K562 (cell line): Measurements from ENCODE around the gene MRPS10. TPM values are rescaled to one million over a fixed set of nuclear protein-coding genes. Genes with fewer than 3 reads are reported as not detected.

Experiments
- ASH1L ChIP-seq: fragments of 450-650 bp; IDR thresholded peaks from 2 replicates; pipeline ENCODE4 v1.6.1; 2018; ENCODE audit warnings: borderline replicate concordance, mild to moderate bottlenecking, low read depth; ENCODE audit not compliant: partially characterized antibody
- C11orf30 ChIP-seq: fragments of 450-650 bp; IDR thresholded peaks from 2 replicates; pipeline ENCODE4 v1.6.1; 2016; ENCODE audit warnings: low read depth, mild to moderate bottlenecking
- CTBP1 ChIP-seq: fragments of 450-650 bp; IDR thresholded peaks from 2 replicates; pipeline ENCODE4 v1.6.1; 2016; ENCODE audit warnings: borderline replicate concordance
- GATA2 ChIP-seq: sonication (generic); formaldehyde crosslinking; IDR thresholded peaks from 2 replicates; pipeline ENCODE4 v1.4.0; 2020; ENCODE audit warnings: mild to moderate bottlenecking, missing genetic modification reagents
- JUN ChIP-seq, 2 experiments: sonication (generic) in 1 of 2; formaldehyde crosslinking in 1 of 2; IDR thresholded peaks; 2 replicates each; pipeline versions ENCODE4 v1.6.1 to v1.8.0; 2012 to 2022; ENCODE audit warnings: borderline replicate concordance in 2 of 2, mild to moderate bottlenecking in 2 of 2, improper control_type of control experiment in 1 of 2, low read depth in 1 of 2, low read length in 1 of 2, missing genetic modification reagents in 1 of 2
- RBM34 ChIP-seq: fragments of 200-400 bp; formaldehyde crosslinking; IDR thresholded peaks from 2 replicates; pipeline ENCODE4 v1.6.1; 2018; ENCODE audit warnings: low read length, borderline replicate concordance; ENCODE audit not compliant: insufficient read depth
- TBL1XR1 ChIP-seq, 2 experiments: IDR thresholded peaks; 2 replicates each; pipeline ENCODE4 v1.6.1; 2012; ENCODE audit warnings: improper control_type of control experiment in 2 of 2, low read length in 2 of 2, mild to moderate bottlenecking in 1 of 2
- ZNF140 ChIP-seq: fragments of 250-450 bp; sonication (Bioruptor Pico); IDR thresholded peaks from 2 replicates; pipeline ENCODE4 v1.8.0; 2021; ENCODE audit warnings: moderate library complexity, mild to moderate bottlenecking, inconsistent platforms
- ZNF174 ChIP-seq: fragments of 250-450 bp; sonication (Bioruptor Pico); IDR thresholded peaks from 2 replicates; pipeline ENCODE4 v1.4.0; 2020; ENCODE audit warnings: mild to moderate bottlenecking
- ZNF830 ChIP-seq: fragments of 250-450 bp; sonication (Bioruptor Pico); IDR thresholded peaks from 2 replicates; pipeline ENCODE4 v1.5.0; 2021; ENCODE audit warnings: mild to moderate bottlenecking
- polyA plus RNA-seq, 8 experiments: library from polyadenylated mRNA; depleted of rRNA in 4 of 8; stranded (reverse) in 5 of 8; unstranded in 3 of 8; fragments of >200 nt; fragmentation: Nextera tagmentation in 2 of 8; fragmentation: Illumina TruSeq in 1 of 8; extraction: Ambion mirVana in 2 of 8; extraction: Trizol in 1 of 8; gene quantifications; 2 replicates each; pipeline versions ENCODE4 v1.2.1 to v1.2.3, GENCODE V29; 2011 to 2014; ENCODE audit warnings: inconsistent platforms in 1 of 8, missing spikeins in 1 of 8
- total RNA-seq, 7 experiments: library from RNA; depleted of rRNA in 6 of 7; stranded (reverse); fragments of >200 nt in 6 of 7; fragmentation: Illumina TruSeq in 2 of 7; extraction: Trizol in 2 of 7; gene quantifications; 2 replicates each; pipeline versions ENCODE4 v1.2.1 to v1.2.3, GENCODE V29; 2011 to 2021; ENCODE audit warnings: low replicate concordance in 1 of 7
- TF ChIP-seq, protein P1 (sequence below): IDR thresholded peaks from 3 replicates; pipeline ENCODE4 v1.6.1; 2011; ENCODE audit warnings: borderline replicate concordance, mild to moderate bottlenecking; ENCODE audit not compliant: insufficient read length, insufficient read depth
- TF ChIP-seq, protein P2 (sequence below): sonication (generic); formaldehyde crosslinking; IDR thresholded peaks from 2 replicates; pipeline ENCODE4 v1.9.0; 2022; ENCODE audit warnings: mild to moderate bottlenecking, missing genetic modification reagents
- TF ChIP-seq, protein P3 (sequence below): fragments of 250-450 bp; sonication (Bioruptor Pico); IDR thresholded peaks from 2 replicates; pipeline ENCODE4 v1.4.0; 2020
- TF ChIP-seq, protein P4 (sequence below): sonication (generic); formaldehyde crosslinking; IDR thresholded peaks from 2 replicates; pipeline ENCODE4 v1.8.1; 2023; ENCODE audit warnings: mild to moderate bottlenecking, missing genetic modification reagents
- TF ChIP-seq, protein P5 (sequence below): fragments of 150-350 bp; conservative IDR thresholded peaks from 2 replicates; pipeline ENCODE4 v1.6.1; 2014; ENCODE audit warnings: low read length
- TF ChIP-seq, protein P6 (sequence below): fragments of 150-350 bp; IDR thresholded peaks from 2 replicates; pipeline ENCODE4 v1.6.1; 2014; ENCODE audit warnings: low read depth, mild to moderate bottlenecking, low read length, borderline replicate concordance

The MRPS10 gene
- total and polyA plus RNA-seq, 9 of the 15 experiments (the other 6 are each of a cell fraction or from before 2014, with no cell fraction given), result 48.6 to 166 (median 93.7) TPM

DNA sequence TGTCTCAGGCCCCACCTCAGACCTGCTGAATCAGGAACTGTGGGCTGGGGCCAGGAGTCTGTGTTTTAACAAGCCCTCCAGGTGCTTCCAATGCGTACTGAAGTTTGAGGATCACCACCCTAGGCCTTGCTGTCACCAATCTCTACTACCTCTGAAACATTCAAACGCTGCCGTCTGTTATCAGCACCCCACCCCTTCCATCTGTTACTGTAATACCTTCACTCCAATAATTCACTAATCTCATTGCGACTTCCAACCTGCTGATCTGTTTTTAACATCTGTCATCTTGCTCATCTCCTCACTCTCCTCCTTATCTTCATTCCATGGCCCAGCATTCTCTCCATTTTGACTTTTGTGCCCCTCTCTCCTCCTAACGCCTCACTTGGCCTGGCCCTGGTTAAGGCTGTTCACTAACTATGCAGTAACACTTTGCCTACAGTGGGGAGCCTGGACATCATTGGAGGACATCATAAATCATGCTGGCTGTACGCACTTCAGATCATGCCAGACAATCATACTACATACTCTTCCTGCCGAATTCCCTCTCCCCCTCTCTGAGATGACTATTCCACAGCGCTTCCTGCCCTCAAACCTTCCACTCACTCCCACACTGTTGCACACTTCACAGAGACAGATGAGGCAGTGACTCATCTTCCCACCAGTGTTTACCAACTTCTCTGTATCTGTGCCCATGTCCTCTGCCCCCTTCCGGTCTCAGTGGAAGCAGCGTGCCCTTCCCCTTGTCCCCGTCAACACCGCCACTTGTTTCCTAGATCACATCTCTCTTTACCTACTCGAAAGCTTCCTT is 19.9 kb downstream of the MRPS10 start (continued):
- TF ChIP-seq, protein P1, sequence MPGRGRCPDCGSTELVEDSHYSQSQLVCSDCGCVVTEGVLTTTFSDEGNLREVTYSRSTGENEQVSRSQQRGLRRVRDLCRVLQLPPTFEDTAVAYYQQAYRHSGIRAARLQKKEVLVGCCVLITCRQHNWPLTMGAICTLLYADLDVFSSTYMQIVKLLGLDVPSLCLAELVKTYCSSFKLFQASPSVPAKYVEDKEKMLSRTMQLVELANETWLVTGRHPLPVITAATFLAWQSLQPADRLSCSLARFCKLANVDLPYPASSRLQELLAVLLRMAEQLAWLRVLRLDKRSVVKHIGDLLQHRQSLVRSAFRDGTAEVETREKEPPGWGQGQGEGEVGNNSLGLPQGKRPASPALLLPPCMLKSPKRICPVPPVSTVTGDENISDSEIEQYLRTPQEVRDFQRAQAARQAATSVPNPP, result no peak
- no peak for TF ChIP-seq ZNF174 (CRISPR knock-in tag)
- peak; percentile 97 for TF ChIP-seq GATA2 (CRISPR knock-in tag)
- TF ChIP-seq RBM34, result no peak
- TF ChIP-seq ASH1L, result peak; percentile 13
- no peak for TF ChIP-seq ZNF830
- peak; percentile 76 for TF ChIP-seq C11orf30
- TF ChIP-seq, protein P2, sequence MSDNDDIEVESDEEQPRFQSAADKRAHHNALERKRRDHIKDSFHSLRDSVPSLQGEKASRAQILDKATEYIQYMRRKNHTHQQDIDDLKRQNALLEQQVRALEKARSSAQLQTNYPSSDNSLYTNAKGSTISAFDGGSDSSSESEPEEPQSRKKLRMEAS (CRISPR knock-in tag), result peak; percentile 40; the same call in 1 of the 2 replicates
- TF ChIP-seq ZNF140, result no peak
- TF ChIP-seq CTBP1, result peak; percentile 99
- TF ChIP-seq, protein P3, sequence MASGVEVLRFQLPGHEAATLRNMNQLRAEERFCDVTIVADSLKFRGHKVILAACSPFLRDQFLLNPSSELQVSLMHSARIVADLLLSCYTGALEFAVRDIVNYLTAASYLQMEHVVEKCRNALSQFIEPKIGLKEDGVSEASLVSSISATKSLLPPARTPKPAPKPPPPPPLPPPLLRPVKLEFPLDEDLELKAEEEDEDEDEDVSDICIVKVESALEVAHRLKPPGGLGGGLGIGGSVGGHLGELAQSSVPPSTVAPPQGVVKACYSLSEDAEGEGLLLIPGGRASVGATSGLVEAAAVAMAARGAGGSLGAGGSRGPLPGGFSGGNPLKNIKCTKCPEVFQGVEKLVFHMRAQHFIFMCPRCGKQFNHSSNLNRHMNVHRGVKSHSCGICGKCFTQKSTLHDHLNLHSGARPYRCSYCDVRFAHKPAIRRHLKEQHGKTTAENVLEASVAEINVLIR, result no peak
- TF ChIP-seq JUN (IDR thresholded peaks at IDR 0.05; ENCODE audit: borderline replicate concordance, low read depth, low read length), result peak; percentile 92
- TF ChIP-seq JUN (CRISPR knock-in tag; IDR thresholded peaks at IDR 0.05; ENCODE audit: borderline replicate concordance), result no peak; the same call in 1 of the 2 replicates
- TF ChIP-seq, protein P4, sequence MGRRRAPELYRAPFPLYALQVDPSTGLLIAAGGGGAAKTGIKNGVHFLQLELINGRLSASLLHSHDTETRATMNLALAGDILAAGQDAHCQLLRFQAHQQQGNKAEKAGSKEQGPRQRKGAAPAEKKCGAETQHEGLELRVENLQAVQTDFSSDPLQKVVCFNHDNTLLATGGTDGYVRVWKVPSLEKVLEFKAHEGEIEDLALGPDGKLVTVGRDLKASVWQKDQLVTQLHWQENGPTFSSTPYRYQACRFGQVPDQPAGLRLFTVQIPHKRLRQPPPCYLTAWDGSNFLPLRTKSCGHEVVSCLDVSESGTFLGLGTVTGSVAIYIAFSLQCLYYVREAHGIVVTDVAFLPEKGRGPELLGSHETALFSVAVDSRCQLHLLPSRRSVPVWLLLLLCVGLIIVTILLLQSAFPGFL (CRISPR knock-in tag), result no peak
- peak; percentile 72 to 91; a peak in 3 of 4 replicates for TF ChIP-seq TBL1XR1 (IDR thresholded peaks at IDR 0.05; ENCODE audit: low read length in 2 of 2)
- TF ChIP-seq, protein P5, sequence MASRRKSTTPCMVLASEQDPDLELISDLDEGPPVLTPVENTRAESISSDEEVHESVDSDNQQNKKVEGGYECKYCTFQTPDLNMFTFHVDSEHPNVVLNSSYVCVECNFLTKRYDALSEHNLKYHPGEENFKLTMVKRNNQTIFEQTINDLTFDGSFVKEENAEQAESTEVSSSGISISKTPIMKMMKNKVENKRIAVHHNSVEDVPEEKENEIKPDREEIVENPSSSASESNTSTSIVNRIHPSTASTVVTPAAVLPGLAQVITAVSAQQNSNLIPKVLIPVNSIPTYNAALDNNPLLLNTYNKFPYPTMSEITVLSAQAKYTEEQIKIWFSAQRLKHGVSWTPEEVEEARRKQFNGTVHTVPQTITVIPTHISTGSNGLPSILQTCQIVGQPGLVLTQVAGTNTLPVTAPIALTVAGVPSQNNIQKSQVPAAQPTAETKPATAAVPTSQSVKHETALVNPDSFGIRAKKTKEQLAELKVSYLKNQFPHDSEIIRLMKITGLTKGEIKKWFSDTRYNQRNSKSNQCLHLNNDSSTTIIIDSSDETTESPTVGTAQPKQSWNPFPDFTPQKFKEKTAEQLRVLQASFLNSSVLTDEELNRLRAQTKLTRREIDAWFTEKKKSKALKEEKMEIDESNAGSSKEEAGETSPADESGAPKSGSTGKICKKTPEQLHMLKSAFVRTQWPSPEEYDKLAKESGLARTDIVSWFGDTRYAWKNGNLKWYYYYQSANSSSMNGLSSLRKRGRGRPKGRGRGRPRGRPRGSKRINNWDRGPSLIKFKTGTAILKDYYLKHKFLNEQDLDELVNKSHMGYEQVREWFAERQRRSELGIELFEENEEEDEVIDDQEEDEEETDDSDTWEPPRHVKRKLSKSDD, result no peak
- TF ChIP-seq, protein P6, sequence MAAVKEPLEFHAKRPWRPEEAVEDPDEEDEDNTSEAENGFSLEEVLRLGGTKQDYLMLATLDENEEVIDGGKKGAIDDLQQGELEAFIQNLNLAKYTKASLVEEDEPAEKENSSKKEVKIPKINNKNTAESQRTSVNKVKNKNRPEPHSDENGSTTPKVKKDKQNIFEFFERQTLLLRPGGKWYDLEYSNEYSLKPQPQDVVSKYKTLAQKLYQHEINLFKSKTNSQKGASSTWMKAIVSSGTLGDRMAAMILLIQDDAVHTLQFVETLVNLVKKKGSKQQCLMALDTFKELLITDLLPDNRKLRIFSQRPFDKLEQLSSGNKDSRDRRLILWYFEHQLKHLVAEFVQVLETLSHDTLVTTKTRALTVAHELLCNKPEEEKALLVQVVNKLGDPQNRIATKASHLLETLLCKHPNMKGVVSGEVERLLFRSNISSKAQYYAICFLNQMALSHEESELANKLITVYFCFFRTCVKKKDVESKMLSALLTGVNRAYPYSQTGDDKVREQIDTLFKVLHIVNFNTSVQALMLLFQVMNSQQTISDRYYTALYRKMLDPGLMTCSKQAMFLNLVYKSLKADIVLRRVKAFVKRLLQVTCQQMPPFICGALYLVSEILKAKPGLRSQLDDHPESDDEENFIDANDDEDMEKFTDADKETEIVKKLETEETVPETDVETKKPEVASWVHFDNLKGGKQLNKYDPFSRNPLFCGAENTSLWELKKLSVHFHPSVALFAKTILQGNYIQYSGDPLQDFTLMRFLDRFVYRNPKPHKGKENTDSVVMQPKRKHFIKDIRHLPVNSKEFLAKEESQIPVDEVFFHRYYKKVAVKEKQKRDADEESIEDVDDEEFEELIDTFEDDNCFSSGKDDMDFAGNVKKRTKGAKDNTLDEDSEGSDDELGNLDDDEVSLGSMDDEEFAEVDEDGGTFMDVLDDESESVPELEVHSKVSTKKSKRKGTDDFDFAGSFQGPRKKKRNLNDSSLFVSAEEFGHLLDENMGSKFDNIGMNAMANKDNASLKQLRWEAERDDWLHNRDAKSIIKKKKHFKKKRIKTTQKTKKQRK, result no peak
